Measurements from ENCODE around the gene HMGCS1. TPM values are rescaled to one million over a fixed set of nuclear protein-coding genes. Genes with fewer than 3 reads are reported as not detected.
"Not testable (repeated sequence)": the region's sequence is repeated elsewhere in the genome, so short reads cannot be mapped to it uniquely, and the experiment has no call there.

Gene HMGCS1
- total and polyA plus RNA-seq, 2 donors from 2014 or later, result 30.9 to 55.1 TPM

- intact Hi-C loops (cut with DNase I), result no loop called here
- no peak for TF ChIP-seq CTCF (IDR thresholded peaks at IDR 0.05; ENCODE audit: borderline replicate concordance, extremely low read depth, insufficient read depth)
- no peaks in the 10 kb centered on the region for H3K36me3 ChIP-seq (ENCODE audit: control insufficient read depth in 2 of 3, insufficient read depth in 3 of 3, low read length in 3 of 3)
- no peaks in the 10 kb centered on the region for H3K4me1 ChIP-seq (ENCODE audit: control insufficient read depth in 2 of 3, insufficient read depth in 2 of 3, low read depth in 1 of 3, low read length in 3 of 3)
- FAIRE-seq (no peak), DNase-seq (no peak)
- H3K9ac ChIP-seq (ENCODE audit: low read length in 3 of 3), result no peak overlapping the region
- H3K4me3 ChIP-seq (ENCODE audit: low read length in 3 of 3), result no peak overlapping the region
- H3K27ac ChIP-seq (ENCODE audit: low read depth in 2 of 2, low read length in 2 of 2), result no peak overlapping the region
- no peaks in the 10 kb centered on the region for H3K27me3 ChIP-seq (ENCODE audit: control insufficient read depth, insufficient read depth, low read length)
- no peaks in the 10 kb centered on the region for H3K9me3 ChIP-seq (ENCODE audit: control insufficient read depth in 2 of 3, insufficient read depth in 1 of 3, low read length in 3 of 3)
These were observed 25.6 kb upstream of the HMGCS1 start for GRCh38 chr5:43338862-43339261.

- intact Hi-C loops (cut with DNase I), result no loop called here
- Histone ChIP-seq H3K4me3 (ENCODE audit: low read length in 3 of 3) (no peak overlapping the region), H3K9ac (ENCODE audit: low read length in 3 of 3) (no peak overlapping the region), H3K36me3 (ENCODE audit: control insufficient read depth in 2 of 3, insufficient read depth in 3 of 3, low read length in 3 of 3) (no peaks in the 10 kb centered on the region), H3K27me3 (ENCODE audit: control insufficient read depth, insufficient read depth, low read length) (no peaks in the 10 kb centered on the region), H3K9me3 (ENCODE audit: control insufficient read depth in 2 of 3, insufficient read depth in 1 of 3, low read length in 3 of 3) (no peaks in the 10 kb centered on the region), H3K27ac (ENCODE audit: low read depth in 2 of 2, low read length in 2 of 2) (no peak overlapping the region), H3K4me1 (ENCODE audit: control insufficient read depth in 2 of 3, insufficient read depth in 2 of 3, low read depth in 1 of 3, low read length in 3 of 3) (no peaks in the 10 kb centered on the region)
- no peak for DNase-seq
- no peak for FAIRE-seq
- no peak for TF ChIP-seq CTCF (IDR thresholded peaks at IDR 0.05; ENCODE audit: borderline replicate concordance, extremely low read depth, insufficient read depth)
These were observed 22.9 kb upstream of the HMGCS1 start for GRCh38 chr5:43336159-43336558.

- Histone ChIP-seq H3K36me3 (ENCODE audit: control insufficient read depth in 2 of 3, insufficient read depth in 3 of 3, low read length in 3 of 3) (no peaks in the 10 kb centered on the region), H3K27ac (ENCODE audit: low read depth in 2 of 2, low read length in 2 of 2) (no peak overlapping the region), H3K4me3 (ENCODE audit: low read length in 3 of 3) (no peak overlapping the region), H3K27me3 (ENCODE audit: control insufficient read depth, insufficient read depth, low read length) (no peaks in the 10 kb centered on the region), H3K9ac (ENCODE audit: low read length in 3 of 3) (no peak overlapping the region), H3K9me3 (ENCODE audit: control insufficient read depth in 2 of 3, insufficient read depth in 1 of 3, low read length in 3 of 3) (no peaks in the 10 kb centered on the region), H3K4me1 (ENCODE audit: control insufficient read depth in 2 of 3, insufficient read depth in 2 of 3, low read depth in 1 of 3, low read length in 3 of 3) (no peaks in the 10 kb centered on the region)
- intact Hi-C loops (cut with DNase I), result no loop called here
- no peak for FAIRE-seq
- no peak for DNase-seq
- TF ChIP-seq CTCF (IDR thresholded peaks at IDR 0.05; ENCODE audit: borderline replicate concordance, extremely low read depth, insufficient read depth), result no peak
These were observed 22.5 kb upstream of the HMGCS1 start for GRCh38 chr5:43335681-43336080.

DNA sequence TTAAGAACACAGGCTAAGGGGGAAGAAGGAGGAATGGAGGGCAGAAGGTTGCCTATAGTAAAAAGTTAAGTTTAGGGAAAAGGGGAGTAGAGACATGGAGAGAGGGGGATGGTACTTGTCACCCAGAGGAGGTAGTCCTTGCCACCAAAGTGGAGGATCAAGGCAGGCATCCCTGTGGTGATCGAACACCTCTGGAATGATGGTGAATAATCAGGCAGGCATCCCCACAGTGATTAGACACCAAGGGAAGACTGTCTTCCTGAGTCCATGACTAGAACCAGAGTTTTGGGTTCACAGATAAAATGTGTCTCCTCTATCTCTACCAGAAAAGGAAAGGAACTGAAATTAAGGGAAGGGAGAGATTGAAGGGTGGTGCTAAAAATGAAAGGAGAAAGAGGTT lies 19.2 kb upstream of the HMGCS1 start:
- no peak for TF ChIP-seq CTCF (IDR thresholded peaks at IDR 0.05; ENCODE audit: borderline replicate concordance, extremely low read depth, insufficient read depth)
- FAIRE-seq, result no peak
- H3K9me3 ChIP-seq (ENCODE audit: control insufficient read depth in 2 of 3, insufficient read depth in 1 of 3, low read length in 3 of 3), result no peaks in the 10 kb centered on the region
- H3K4me3 ChIP-seq (ENCODE audit: low read length in 3 of 3), result no peak overlapping the region
- no peak for DNase-seq
- H3K27me3 ChIP-seq (ENCODE audit: control insufficient read depth, insufficient read depth, low read length), result no peaks in the 10 kb centered on the region
- no peaks in the 10 kb centered on the region for H3K4me1 ChIP-seq (ENCODE audit: control insufficient read depth in 2 of 3, insufficient read depth in 2 of 3, low read depth in 1 of 3, low read length in 3 of 3)
- no peak overlapping the region for H3K9ac ChIP-seq (ENCODE audit: low read length in 3 of 3)
- no peaks in the 10 kb centered on the region for H3K36me3 ChIP-seq (ENCODE audit: control insufficient read depth in 2 of 3, insufficient read depth in 3 of 3, low read length in 3 of 3)
- intact Hi-C loops (cut with DNase I), result no loop called here
- H3K27ac ChIP-seq (ENCODE audit: low read depth in 2 of 2, low read length in 2 of 2), result no peak overlapping the region

DNA sequence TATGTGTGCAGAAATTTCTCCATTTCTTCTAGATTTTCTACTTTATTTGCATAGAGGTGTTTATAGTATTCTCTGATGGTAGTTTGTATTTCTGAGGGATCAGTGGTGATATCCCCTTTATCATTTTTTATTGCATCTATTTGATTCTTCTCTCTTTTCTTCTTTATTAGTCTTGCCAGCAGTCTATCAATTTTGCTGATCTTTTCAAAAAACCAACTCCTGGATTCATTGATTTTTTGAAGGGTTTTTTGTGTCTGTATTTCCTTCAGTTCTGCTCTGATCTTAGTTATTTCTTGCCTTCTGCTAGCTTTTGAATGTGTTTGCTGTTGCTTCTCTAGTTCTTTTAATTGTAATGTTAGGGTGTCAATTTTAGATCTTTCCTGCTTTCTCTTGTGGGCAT lies 12.4 kb upstream of the HMGCS1 start:
- DNase-seq; intact Hi-C loops (cut with DNase I); H3K9me3 ChIP-seq (ENCODE audit: control insufficient read depth in 2 of 3, insufficient read depth in 1 of 3, low read length in 3 of 3); H3K4me1 ChIP-seq (ENCODE audit: control insufficient read depth in 2 of 3, insufficient read depth in 2 of 3, low read depth in 1 of 3, low read length in 3 of 3); H3K36me3 ChIP-seq (ENCODE audit: control insufficient read depth in 2 of 3, insufficient read depth in 3 of 3, low read length in 3 of 3); H3K27ac ChIP-seq (ENCODE audit: low read depth in 2 of 2, low read length in 2 of 2); FAIRE-seq; H3K27me3 ChIP-seq (ENCODE audit: control insufficient read depth, insufficient read depth, low read length); H3K9ac ChIP-seq (ENCODE audit: low read length in 3 of 3); H3K4me3 ChIP-seq (ENCODE audit: low read length in 3 of 3): not testable (repeated sequence)

- H3K9ac ChIP-seq (ENCODE audit: low read length in 3 of 3); H3K27ac ChIP-seq (ENCODE audit: low read depth in 2 of 2, low read length in 2 of 2); H3K36me3 ChIP-seq (ENCODE audit: control insufficient read depth in 2 of 3, insufficient read depth in 3 of 3, low read length in 3 of 3); H3K9me3 ChIP-seq (ENCODE audit: control insufficient read depth in 2 of 3, insufficient read depth in 1 of 3, low read length in 3 of 3); H3K27me3 ChIP-seq (ENCODE audit: control insufficient read depth, insufficient read depth, low read length); H3K4me1 ChIP-seq (ENCODE audit: control insufficient read depth in 2 of 3, insufficient read depth in 2 of 3, low read depth in 1 of 3, low read length in 3 of 3); H3K4me3 ChIP-seq (ENCODE audit: low read length in 3 of 3); FAIRE-seq; intact Hi-C loops (cut with DNase I); DNase-seq: not testable (repeated sequence)
These were observed 10.3 kb upstream of the HMGCS1 start for GRCh38 chr5:43323488-43323887.

All from kidney (tissue), 14 donors.